Suprapubic skin (tissue), 4 donors: ENCODE data around the gene CNIH3. TPM values are rescaled to one million over a fixed set of nuclear protein-coding genes. Genes with fewer than 3 reads are reported as not detected.
A peak's percentile ranks its signal among the peaks of the same experiment; 100 is the strongest.
"Not testable (repeated sequence)": the region's sequence is repeated elsewhere in the genome, so short reads cannot be mapped to it uniquely, and the experiment has no call there.

Experiments used
- DNase-seq, 2 donors: peaks; one replicate each; pipeline ENCODE4 v3.0.0-alpha.2; 2019; ENCODE audit warnings: low spot score in 2 of 2
- H3K27ac ChIP-seq: fragments of 200-600 bp; sonication (generic); one replicate; pipeline ENCODE4 v1.5.1; 2019
- H3K27me3 ChIP-seq: fragments of 200-600 bp; sonication (generic); one replicate; pipeline ENCODE4 v1.5.1; 2019
- H3K36me3 ChIP-seq: fragments of 200-600 bp; sonication (generic); one replicate; pipeline ENCODE4 v1.5.1; 2019
- H3K4me1 ChIP-seq: fragments of 200-600 bp; sonication (generic); one replicate; pipeline ENCODE4 v1.5.1; 2019
- H3K4me3 ChIP-seq: fragments of 200-600 bp; sonication (generic); one replicate; pipeline ENCODE4 v1.5.1; 2019; ENCODE audit warnings: mild to moderate bottlenecking
- H3K9me3 ChIP-seq: fragments of 200-600 bp; sonication (generic); one replicate; pipeline ENCODE4 v1.5.1; 2019
- CTCF ChIP-seq, 2 donors: fragments of 200-600 bp in 1 of 2; fragments of 450-650 bp in 1 of 2; sonication (generic) in 1 of 2; IDR thresholded peaks; one replicate each; pipeline ENCODE4 v1.5.1; 2016 to 2019; ENCODE audit warnings: antibody characterized with exemption in 2 of 2, mild to moderate bottlenecking in 1 of 2, moderate library complexity in 1 of 2
- EP300 ChIP-seq: sonication (generic); formaldehyde crosslinking; IDR thresholded peaks from one replicate; pipeline ENCODE4 v1.6.1; 2017; ENCODE audit warnings: antibody characterized with exemption
- POLR2A ChIP-seq, 2 donors: fragments of 450-650 bp; IDR thresholded peaks; one replicate each; pipeline ENCODE4 v1.6.1; 2017; ENCODE audit warnings: antibody characterized with exemption in 2 of 2, mild to moderate bottlenecking in 2 of 2, moderate library complexity in 2 of 2
- POLR2AphosphoS5 ChIP-seq, 3 donors: sonication (generic); formaldehyde crosslinking; IDR thresholded peaks; one replicate each; pipeline ENCODE4 v1.6.1; 2017; ENCODE audit warnings: antibody characterized with exemption in 3 of 3
- WGBS: methylation state at CpG from one replicate; pipeline ENCODE4 v1.1.5; 2018; 5-methylcytosine and 5-hydroxymethylcytosine counted together
- total RNA-seq, 4 donors: library from RNA; depleted of rRNA; stranded (reverse); fragments of >200 nt; gene quantifications; one replicate each; pipeline ENCODE4 v1.1.0, GENCODE V29; 2016

Gene CNIH3
- 1 to 10 TPM in 1 of 4 donors, under 1 TPM in 2, not detected in 1; 0.57 to 6.7 (median 0.62) TPM for total RNA-seq

GRCh38 chr1:224615861-224616755 is at the start of gene CNIH3:
Gene CNIH3, plus strand, starts transcription at chr1:224616317. Its CDS starts 858 bp downstream, at chr1:224617175.
- TF ChIP-seq POLR2AphosphoS5 (IDR thresholded peaks at IDR 0.05) (no peak), CTCF (IDR thresholded peaks at IDR 0.05) (no peak), EP300 (no peak), POLR2A (IDR thresholded peaks at IDR 0.05) (no peak)
- H3K4me3 ChIP-seq = peak within 1 kb of the TSS; percentile 64
- H3K36me3 ChIP-seq = no peaks in the 10 kb centered on the region
- H3K27ac ChIP-seq = no peak within 1 kb of the TSS
- WGBS = under 1% methylated on average over 45 of the region's 91 CpGs
- peaks cover 50% of the 10 kb centered on the region for H3K27me3 ChIP-seq
- no peak for DNase-seq
- H3K9me3 ChIP-seq = no peaks in the 10 kb centered on the region
- peaks cover 21% of the 10 kb centered on the region for H3K4me1 ChIP-seq

GRCh38 chr1:224566492-224566891 is 49.6 kb upstream of the CNIH3 start:
- not testable (repeated sequence) for H3K4me3 ChIP-seq, H3K36me3 ChIP-seq, H3K9me3 ChIP-seq, DNase-seq, H3K4me1 ChIP-seq, H3K27me3 ChIP-seq, H3K27ac ChIP-seq
- WGBS = 96% methylated on average over 1 of the region's 1 CpG

GRCh38 chr1:224569276-224569675 is 46.8 kb upstream of the CNIH3 start:
- H3K36me3 ChIP-seq = no peaks in the 10 kb centered on the region
- no peak for DNase-seq
- no peaks in the 10 kb centered on the region for H3K4me1 ChIP-seq
- 81% methylated on average over 6 of the region's 6 CpGs for WGBS
- no peaks in the 10 kb centered on the region for H3K27me3 ChIP-seq
- H3K4me3 ChIP-seq = no peak overlapping the region
- no peaks in the 10 kb centered on the region for H3K9me3 ChIP-seq
- no peak overlapping the region for H3K27ac ChIP-seq
- TF ChIP-seq POLR2A (IDR thresholded peaks at IDR 0.05) (no peak), CTCF (IDR thresholded peaks at IDR 0.05) (no peak), POLR2AphosphoS5 (IDR thresholded peaks at IDR 0.05) (no peak), EP300 (no peak)

DNA sequence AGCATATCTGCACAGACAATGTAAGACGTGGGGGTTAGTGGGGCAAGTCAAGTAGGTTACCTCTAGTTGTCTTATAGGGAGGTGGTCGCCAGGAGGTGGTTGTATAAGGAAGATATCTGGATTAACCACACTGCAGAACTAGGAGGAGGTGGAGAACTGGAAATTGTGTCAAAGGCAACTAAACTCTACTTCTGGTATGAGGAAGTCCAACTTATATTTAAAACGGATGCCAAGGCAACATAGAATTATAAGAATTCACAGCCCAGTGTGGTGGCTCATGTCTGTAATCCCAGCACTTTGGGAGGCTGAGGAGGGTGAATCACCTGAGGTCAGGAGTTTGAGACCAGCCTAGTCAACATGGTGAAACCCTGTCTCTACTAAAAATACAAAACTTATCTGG is 44.1 kb upstream of the CNIH3 start:
- H3K27ac ChIP-seq, H3K4me1 ChIP-seq, H3K4me3 ChIP-seq, H3K9me3 ChIP-seq, H3K36me3 ChIP-seq, H3K27me3 ChIP-seq, DNase-seq: not testable (repeated sequence)
- 86% methylated on average over 3 of the region's 3 CpGs for WGBS

- WGBS = 60% methylated on average over 1 of the region's 1 CpG
These were observed 36.6 kb upstream of the CNIH3 start for GRCh38 chr1:224579526-224579925.

More at GRCh38 chr1:224579526-224579925, 36.6 kb upstream of the CNIH3 start:
- Histone ChIP-seq H3K4me1 (no peaks in the 10 kb centered on the region), H3K4me3 (no peak overlapping the region), H3K27ac (no peak overlapping the region), H3K27me3 (no peaks in the 10 kb centered on the region), H3K36me3 (no peaks in the 10 kb centered on the region), H3K9me3 (no peaks in the 10 kb centered on the region)
- no peak for DNase-seq
- no peak for TF ChIP-seq POLR2AphosphoS5 (IDR thresholded peaks at IDR 0.05)
- no peak for TF ChIP-seq CTCF (IDR thresholded peaks at IDR 0.05)
- TF ChIP-seq EP300 = no peak
- TF ChIP-seq POLR2A (IDR thresholded peaks at IDR 0.05) = no peak
